Smooth muscle cell (in vitro differentiated cells): ENCODE measurements around the gene S1PR2. TPM values are rescaled to one million over a fixed set of nuclear protein-coding genes. Genes with fewer than 3 reads are reported as not detected.

Experiments used
- DNase-seq: peaks from one replicate; lab custom pipeline; 2025; ENCODE audit not compliant: unreplicated experiment; lab: John Stamatoyannopoulos, UW
- H2AFZ ChIP-seq: fragments of 200-600 bp; sonication (generic); 2 replicates; pipeline ENCODE4 v1.6.0; 2016; ENCODE audit warnings: antibody characterized with exemption, low read depth, mild to moderate bottlenecking
- H3F3A ChIP-seq: fragments of 200-600 bp; sonication (generic); 2 replicates; pipeline ENCODE4 v1.6.0; 2017; ENCODE audit warnings: antibody characterized with exemption, low read depth
- H3K27ac ChIP-seq: fragments of 200-600 bp; sonication (generic); 2 replicates; pipeline ENCODE4 v1.5.1; 2016; ENCODE audit warnings: low read depth, mild to moderate bottlenecking
- H3K27me3 ChIP-seq: fragments of 200-600 bp; sonication (generic); 2 replicates; pipeline ENCODE4 v1.6.1; 2016; ENCODE audit warnings: low read depth, mild to moderate bottlenecking
- H3K36me3 ChIP-seq: fragments of 200-600 bp; sonication (generic); 2 replicates; pipeline ENCODE4 v1.5.1; 2016; ENCODE audit warnings: low read depth
- H3K4me1 ChIP-seq: fragments of 200-600 bp; sonication (generic); 2 replicates; pipeline ENCODE4 v1.5.1; 2016; ENCODE audit warnings: low read depth
- H3K4me2 ChIP-seq: fragments of 200-600 bp; sonication (generic); 2 replicates; pipeline ENCODE4 v1.6.0; 2016; ENCODE audit warnings: mild to moderate bottlenecking
- H3K4me3 ChIP-seq: fragments of 200-600 bp; sonication (generic); 2 replicates; pipeline ENCODE4 v1.5.1; 2016; ENCODE audit warnings: mild to moderate bottlenecking
- H3K79me2 ChIP-seq: fragments of 200-600 bp; sonication (generic); 2 replicates; pipeline ENCODE4 v1.6.0; 2016; ENCODE audit warnings: low read depth, mild to moderate bottlenecking
- H3K9ac ChIP-seq: fragments of 200-600 bp; sonication (generic); 2 replicates; pipeline ENCODE4 v1.6.0; 2016; ENCODE audit warnings: low read depth
- H3K9me3 ChIP-seq: fragments of 200-600 bp; sonication (generic); replicated peaks from 2 replicates; pipeline ENCODE4 v1.5.1; 2016; ENCODE audit warnings: low read depth
- H4K20me1 ChIP-seq: fragments of 200-600 bp; sonication (generic); 2 replicates; pipeline ENCODE4 v1.6.0; 2016; ENCODE audit warnings: low read depth
- CTCF ChIP-seq: fragments of 200-600 bp; sonication (generic); IDR thresholded peaks from 2 replicates; pipeline ENCODE4 v1.5.1; 2017; ENCODE audit warnings: borderline replicate concordance, mild to moderate bottlenecking, antibody characterized with exemption; ENCODE audit not compliant: insufficient read depth, poor library complexity, severe bottlenecking
- WGBS: methylation state at CpG from one replicate; pipeline ENCODE4 v1.1.7; 2016; ENCODE audit warnings: low lambda C conversion rate; 5-methylcytosine and 5-hydroxymethylcytosine counted together
- polyA plus RNA-seq: library from polyadenylated mRNA; unstranded; fragments of >200 nt; fragmentation: Nextera tagmentation; extraction: Ambion mirVana; gene quantifications from 2 replicates; pipeline ENCODE4 v1.2.1, GENCODE V29; 2016
- total RNA-seq: library from RNA; depleted of rRNA; stranded (reverse); fragments of >200 nt; gene quantifications from 2 replicates; pipeline ENCODE4 v1.2.3, GENCODE V29; 2014

S1PR2 gene
- total RNA-seq (6.4 and 9.8 TPM in 2 replicates), polyA plus RNA-seq (6.5 and 7.4 TPM in 2 replicates)

GRCh38 chr19:10230861-10231611, at the start of gene S1PR2:
S1PR2 (minus strand) TSS chr19:10231331; CDS start chr19:10224905, 6,426 bp downstream.
- Histone ChIP-seq H3K79me2 (peaks cover 17% of the 10 kb centered on the region), H3K27ac (peak within 1 kb of the TSS; percentile 83), H2AFZ (peak within 1 kb of the TSS; percentile 82), H3K36me3 (no peaks in the 10 kb centered on the region), H3F3A (peaks cover 7% of the 10 kb centered on the region), H3K4me3 (peak within 1 kb of the TSS; percentile 91), H4K20me1 (peaks cover 32% of the 10 kb centered on the region), H3K27me3 (no peaks in the 10 kb centered on the region), H3K9me3 (no peaks in the 10 kb centered on the region), H3K9ac (peak within 1 kb of the TSS; percentile 91), H3K4me1 (no peaks in the 10 kb centered on the region), H3K4me2 (peak within 1 kb of the TSS; percentile 94)
- TF ChIP-seq CTCF: no peak
- DNase-seq: peak; percentile 81
- under 1% methylated on average over 49 of the region's 73 CpGs for whole genome bisulfite sequencing

- no peak overlapping the region for H2AFZ ChIP-seq
- WGBS: 96% methylated on average over 5 of the region's 5 CpGs
- H3K4me3 ChIP-seq: no peak overlapping the region
- no peak for TF ChIP-seq CTCF
- H3F3A ChIP-seq: no peaks in the 10 kb centered on the region
- DNase-seq: no peak
- H3K36me3 ChIP-seq: no peaks in the 10 kb centered on the region
- no peaks in the 10 kb centered on the region for H3K27me3 ChIP-seq
- H3K27ac ChIP-seq: no peak overlapping the region
- H3K9me3 ChIP-seq: no peaks in the 10 kb centered on the region
- H3K4me1 ChIP-seq: no peaks in the 10 kb centered on the region
- no peak overlapping the region for H3K4me2 ChIP-seq
- no peaks in the 10 kb centered on the region for H3K79me2 ChIP-seq
- no peak overlapping the region for H3K9ac ChIP-seq
- no peaks in the 10 kb centered on the region for H4K20me1 ChIP-seq
These were observed 48.8 kb upstream of the S1PR2 start for GRCh38 chr19:10279737-10280442.

- no peaks in the 10 kb centered on the region for H3F3A ChIP-seq
- 100% methylated on average over 1 of the region's 1 CpG for WGBS
- no peak overlapping the region for H3K4me2 ChIP-seq
- H3K27me3 ChIP-seq: no peaks in the 10 kb centered on the region
- no peaks in the 10 kb centered on the region for H3K9me3 ChIP-seq
- no peaks in the 10 kb centered on the region for H3K4me1 ChIP-seq
- H3K27ac ChIP-seq: no peak overlapping the region
- no peak overlapping the region for H3K9ac ChIP-seq
- no peak overlapping the region for H3K4me3 ChIP-seq
- H3K79me2 ChIP-seq: no peaks in the 10 kb centered on the region
- no peak overlapping the region for H2AFZ ChIP-seq
- no peak for TF ChIP-seq CTCF
- no peaks in the 10 kb centered on the region for H4K20me1 ChIP-seq
- no peaks in the 10 kb centered on the region for H3K36me3 ChIP-seq
- DNase-seq: no peak
These were observed 47.8 kb upstream of the S1PR2 start for GRCh38 chr19:10278935-10279334.
